SK-N-SH treated with all-trans-retinoic acid at 6 μM for 48 hours (cell line): Measurements from ENCODE around the gene RNF145.

ENCODE experiments used
- BACH2 ChIP-seq: fragments of 250-450 bp; sonication (Bioruptor Pico); IDR thresholded peaks from 2 replicates; pipeline ENCODE4 v1.9.0; 2021; ENCODE audit warnings: mild to moderate bottlenecking, borderline replicate concordance
- CSDC2 ChIP-seq: fragments of 250-450 bp; sonication (Bioruptor Pico); IDR thresholded peaks from 2 replicates; pipeline ENCODE4 v1.5.0; 2020; ENCODE audit warnings: mild to moderate bottlenecking, moderate library complexity
- PPARA ChIP-seq: fragments of 250-450 bp; sonication (Bioruptor Pico); IDR thresholded peaks from 2 replicates; pipeline ENCODE4 v1.5.0; 2020; ENCODE audit warnings: mild to moderate bottlenecking, borderline replicate concordance
- RARB ChIP-seq: fragments of 250-450 bp; sonication (Bioruptor Pico); IDR thresholded peaks from 2 replicates; pipeline ENCODE4 v1.8.0; 2021; ENCODE audit warnings: mild to moderate bottlenecking, moderate library complexity
- TCF4 ChIP-seq: fragments of 250-450 bp; sonication (Bioruptor Pico); IDR thresholded peaks from 2 replicates; pipeline ENCODE4 v1.8.0; 2021; ENCODE audit warnings: mild to moderate bottlenecking, moderate library complexity, borderline replicate concordance
- TOX ChIP-seq: fragments of 250-450 bp; sonication (Bioruptor Pico); IDR thresholded peaks from 2 replicates; pipeline ENCODE4 v1.8.0; 2021; ENCODE audit warnings: mild to moderate bottlenecking, moderate library complexity, borderline replicate concordance
- ZFP30 ChIP-seq: fragments of 450-650 bp; formaldehyde crosslinking; IDR thresholded peaks from 2 replicates; pipeline ENCODE4 v1.5.0; 2022; ENCODE audit warnings: mild to moderate bottlenecking, moderate library complexity
- TF ChIP-seq, protein P1 (sequence below): fragments of 250-450 bp; sonication (Bioruptor Pico); IDR thresholded peaks from 2 replicates; pipeline ENCODE4 v1.8.0; 2020; ENCODE audit warnings: mild to moderate bottlenecking, moderate library complexity, borderline replicate concordance

DNA sequence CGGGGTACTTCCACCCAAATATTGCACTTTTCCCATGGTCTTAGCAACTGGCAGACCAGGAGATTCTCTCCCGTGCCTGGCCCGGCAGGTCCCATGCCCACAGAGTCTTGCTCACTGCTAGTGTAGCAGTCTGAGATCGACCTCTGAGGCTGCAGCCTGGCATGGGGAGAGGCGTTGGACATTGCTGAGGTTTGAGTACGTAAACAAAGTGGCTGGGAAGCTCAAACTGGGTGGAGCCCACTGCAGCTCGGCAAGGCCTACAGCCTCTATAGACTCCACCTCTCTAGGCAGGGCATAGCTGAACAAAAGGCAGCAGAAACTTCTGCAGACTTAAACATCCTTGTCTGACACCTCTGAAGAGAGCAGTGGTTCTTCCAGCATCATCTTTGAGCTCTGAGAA is 69.6 kb downstream of the RNF145 start:
- TF ChIP-seq RARB (no peak), TOX (CRISPR knock-in tag) (no peak), PPARA (CRISPR knock-in tag) (no peak), TCF4 (CRISPR knock-in tag) (no peak), ZFP30 (CRISPR knock-in tag) (no peak), BACH2 (no peak), CSDC2 (no peak)
- TF ChIP-seq, protein P1, sequence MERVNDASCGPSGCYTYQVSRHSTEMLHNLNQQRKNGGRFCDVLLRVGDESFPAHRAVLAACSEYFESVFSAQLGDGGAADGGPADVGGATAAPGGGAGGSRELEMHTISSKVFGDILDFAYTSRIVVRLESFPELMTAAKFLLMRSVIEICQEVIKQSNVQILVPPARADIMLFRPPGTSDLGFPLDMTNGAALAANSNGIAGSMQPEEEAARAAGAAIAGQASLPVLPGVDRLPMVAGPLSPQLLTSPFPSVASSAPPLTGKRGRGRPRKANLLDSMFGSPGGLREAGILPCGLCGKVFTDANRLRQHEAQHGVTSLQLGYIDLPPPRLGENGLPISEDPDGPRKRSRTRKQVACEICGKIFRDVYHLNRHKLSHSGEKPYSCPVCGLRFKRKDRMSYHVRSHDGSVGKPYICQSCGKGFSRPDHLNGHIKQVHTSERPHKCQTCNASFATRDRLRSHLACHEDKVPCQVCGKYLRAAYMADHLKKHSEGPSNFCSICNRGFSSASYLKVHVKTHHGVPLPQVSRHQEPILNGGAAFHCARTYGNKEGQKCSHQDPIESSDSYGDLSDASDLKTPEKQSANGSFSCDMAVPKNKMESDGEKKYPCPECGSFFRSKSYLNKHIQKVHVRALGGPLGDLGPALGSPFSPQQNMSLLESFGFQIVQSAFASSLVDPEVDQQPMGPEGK, result no peak
